HepG2 (cell line): Measurements from ENCODE around the gene GON4L. TPM values are rescaled to one million over a fixed set of nuclear protein-coding genes. Genes with fewer than 3 reads are reported as not detected.

ENCODE experiments used
- MED13 ChIP-seq: sonication (generic); formaldehyde crosslinking; IDR thresholded peaks from 2 replicates; pipeline ENCODE4 v1.5.0; 2020; ENCODE audit warnings: missing genetic modification reagents
- ZNF224 ChIP-seq: sonication (generic); formaldehyde crosslinking; IDR thresholded peaks from 2 replicates; pipeline ENCODE4 v1.5.0; 2020; ENCODE audit warnings: mild to moderate bottlenecking, missing genetic modification reagents
- ZNF484 ChIP-seq: sonication (generic); formaldehyde crosslinking; IDR thresholded peaks from 2 replicates; pipeline ENCODE4 v1.5.1; 2020; ENCODE audit warnings: mild to moderate bottlenecking, low read depth, missing genetic modification reagents, borderline replicate concordance
- ZNF552 ChIP-seq: sonication (generic); formaldehyde crosslinking; IDR thresholded peaks from 2 replicates; pipeline ENCODE4 v1.9.0; 2022; ENCODE audit warnings: missing genetic modification reagents, mild to moderate bottlenecking, borderline replicate concordance
- ZNF766 ChIP-seq: sonication (generic); formaldehyde crosslinking; IDR thresholded peaks from 2 replicates; pipeline ENCODE4 v1.5.0; 2020; ENCODE audit warnings: missing genetic modification reagents, borderline replicate concordance
- polyA plus RNA-seq, 8 experiments: library from polyadenylated mRNA; depleted of rRNA in 3 of 8; stranded (reverse) in 7 of 8; unstranded in 1 of 8; fragments of >200 nt; fragmentation: Illumina TruSeq in 4 of 8; extraction: Trizol in 4 of 8; gene quantifications; 2 replicates each; pipeline versions ENCODE4 v1.2.1 to v1.2.3, GENCODE V29; 2011 to 2016; ENCODE audit warnings: low read depth in 4 of 8, missing spikeins in 1 of 8, mixed read lengths in 1 of 8; ENCODE audit not compliant: insufficient read depth in 1 of 8
- total RNA-seq, 5 experiments: library from RNA; depleted of rRNA; stranded (reverse); fragments of >200 nt; fragmentation: Illumina TruSeq; extraction: Trizol; gene quantifications; 2 replicates each; pipeline ENCODE4 v1.2.3, GENCODE V29; 2016; ENCODE audit warnings: low read depth in 1 of 5
- TF ChIP-seq, protein P1 (sequence below): sonication (generic); formaldehyde crosslinking; IDR thresholded peaks from 2 replicates; pipeline ENCODE4 v1.4.0; 2020; ENCODE audit warnings: missing genetic modification reagents, borderline replicate concordance
- TF ChIP-seq, protein P2 (sequence below): sonication (generic); formaldehyde crosslinking; IDR thresholded peaks from 2 replicates; pipeline ENCODE4 v1.5.0; 2020; ENCODE audit warnings: mild to moderate bottlenecking, missing genetic modification reagents
- TF ChIP-seq, protein P3 (sequence below): sonication (generic); formaldehyde crosslinking; IDR thresholded peaks from 2 replicates; pipeline ENCODE4 v1.4.0; 2020; ENCODE audit warnings: missing genetic modification reagents
- TF ChIP-seq, protein P4 (sequence below): sonication (generic); formaldehyde crosslinking; IDR thresholded peaks from 2 replicates; pipeline ENCODE4 v1.4.0; 2020; ENCODE audit warnings: missing genetic modification reagents, borderline replicate concordance

GON4L gene
- total and polyA plus RNA-seq, 2 of the 13 experiments (the other 11 are each of a cell fraction or from before 2014, with no cell fraction given): 14.6 to 19.6 TPM

DNA sequence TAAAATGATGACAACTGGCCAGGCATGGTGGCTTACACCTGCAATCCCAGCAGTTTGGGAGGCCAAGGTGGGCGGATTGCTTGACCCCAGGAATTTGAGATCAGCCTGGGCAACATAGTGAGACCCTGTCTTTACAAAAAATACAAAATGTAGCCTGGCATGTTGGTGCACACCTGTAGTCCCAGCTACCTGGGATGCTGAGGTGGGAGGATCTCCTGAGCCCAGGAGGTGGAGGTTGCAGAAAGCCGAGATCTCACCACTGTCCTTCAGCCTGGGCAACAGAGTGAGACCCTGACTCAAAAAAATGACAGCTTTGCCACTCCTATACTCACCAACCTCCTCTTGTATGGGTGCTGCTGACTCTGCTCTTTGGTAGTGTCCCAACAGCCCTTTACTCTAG, 20.9 kb upstream of the GON4L start (continued):
- TF ChIP-seq, protein P1, sequence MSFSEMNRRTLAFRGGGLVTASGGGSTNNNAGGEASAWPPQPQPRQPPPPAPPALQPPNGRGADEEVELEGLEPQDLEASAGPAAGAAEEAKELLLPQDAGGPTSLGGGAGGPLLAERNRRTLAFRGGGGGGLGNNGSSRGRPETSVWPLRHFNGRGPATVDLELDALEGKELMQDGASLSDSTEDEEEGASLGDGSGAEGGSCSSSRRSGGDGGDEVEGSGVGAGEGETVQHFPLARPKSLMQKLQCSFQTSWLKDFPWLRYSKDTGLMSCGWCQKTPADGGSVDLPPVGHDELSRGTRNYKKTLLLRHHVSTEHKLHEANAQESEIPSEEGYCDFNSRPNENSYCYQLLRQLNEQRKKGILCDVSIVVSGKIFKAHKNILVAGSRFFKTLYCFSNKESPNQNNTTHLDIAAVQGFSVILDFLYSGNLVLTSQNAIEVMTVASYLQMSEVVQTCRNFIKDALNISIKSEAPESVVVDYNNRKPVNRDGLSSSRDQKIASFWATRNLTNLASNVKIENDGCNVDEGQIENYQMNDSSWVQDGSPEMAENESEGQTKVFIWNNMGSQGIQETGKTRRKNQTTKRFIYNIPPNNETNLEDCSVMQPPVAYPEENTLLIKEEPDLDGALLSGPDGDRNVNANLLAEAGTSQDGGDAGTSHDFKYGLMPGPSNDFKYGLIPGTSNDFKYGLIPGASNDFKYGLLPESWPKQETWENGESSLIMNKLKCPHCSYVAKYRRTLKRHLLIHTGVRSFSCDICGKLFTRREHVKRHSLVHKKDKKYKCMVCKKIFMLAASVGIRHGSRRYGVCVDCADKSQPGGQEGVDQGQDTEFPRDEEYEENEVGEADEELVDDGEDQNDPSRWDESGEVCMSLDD (CRISPR knock-in tag): no peak
- TF ChIP-seq ZNF766 (CRISPR knock-in tag) (no peak), ZNF552 (CRISPR knock-in tag) (no peak), ZNF224 (CRISPR knock-in tag) (no peak), ZNF484 (no peak), MED13 (no peak)
- TF ChIP-seq, protein P2, sequence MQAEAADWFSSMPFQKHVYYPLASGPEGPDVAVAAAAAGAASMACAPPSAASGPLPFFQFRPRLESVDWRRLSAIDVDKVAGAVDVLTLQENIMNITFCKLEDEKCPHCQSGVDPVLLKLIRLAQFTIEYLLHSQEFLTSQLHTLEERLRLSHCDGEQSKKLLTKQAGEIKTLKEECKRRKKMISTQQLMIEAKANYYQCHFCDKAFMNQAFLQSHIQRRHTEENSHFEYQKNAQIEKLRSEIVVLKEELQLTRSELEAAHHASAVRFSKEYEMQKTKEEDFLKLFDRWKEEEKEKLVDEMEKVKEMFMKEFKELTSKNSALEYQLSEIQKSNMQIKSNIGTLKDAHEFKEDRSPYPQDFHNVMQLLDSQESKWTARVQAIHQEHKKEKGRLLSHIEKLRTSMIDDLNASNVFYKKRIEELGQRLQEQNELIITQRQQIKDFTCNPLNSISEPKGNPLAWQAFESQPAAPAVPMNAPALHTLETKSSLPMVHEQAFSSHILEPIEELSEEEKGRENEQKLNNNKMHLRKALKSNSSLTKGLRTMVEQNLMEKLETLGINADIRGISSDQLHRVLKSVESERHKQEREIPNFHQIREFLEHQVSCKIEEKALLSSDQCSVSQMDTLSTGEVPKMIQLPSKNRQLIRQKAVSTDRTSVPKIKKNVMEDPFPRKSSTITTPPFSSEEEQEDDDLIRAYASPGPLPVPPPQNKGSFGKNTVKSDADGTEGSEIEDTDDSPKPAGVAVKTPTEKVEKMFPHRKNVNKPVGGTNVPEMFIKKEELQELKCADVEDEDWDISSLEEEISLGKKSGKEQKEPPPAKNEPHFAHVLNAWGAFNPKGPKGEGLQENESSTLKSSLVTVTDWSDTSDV (CRISPR knock-in tag): no peak
- TF ChIP-seq, protein P3, sequence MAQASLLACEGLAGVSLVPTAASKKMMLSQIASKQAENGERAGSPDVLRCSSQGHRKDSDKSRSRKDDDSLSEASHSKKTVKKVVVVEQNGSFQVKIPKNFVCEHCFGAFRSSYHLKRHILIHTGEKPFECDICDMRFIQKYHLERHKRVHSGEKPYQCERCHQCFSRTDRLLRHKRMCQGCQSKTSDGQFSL (CRISPR knock-in tag): no peak
- TF ChIP-seq, protein P4, sequence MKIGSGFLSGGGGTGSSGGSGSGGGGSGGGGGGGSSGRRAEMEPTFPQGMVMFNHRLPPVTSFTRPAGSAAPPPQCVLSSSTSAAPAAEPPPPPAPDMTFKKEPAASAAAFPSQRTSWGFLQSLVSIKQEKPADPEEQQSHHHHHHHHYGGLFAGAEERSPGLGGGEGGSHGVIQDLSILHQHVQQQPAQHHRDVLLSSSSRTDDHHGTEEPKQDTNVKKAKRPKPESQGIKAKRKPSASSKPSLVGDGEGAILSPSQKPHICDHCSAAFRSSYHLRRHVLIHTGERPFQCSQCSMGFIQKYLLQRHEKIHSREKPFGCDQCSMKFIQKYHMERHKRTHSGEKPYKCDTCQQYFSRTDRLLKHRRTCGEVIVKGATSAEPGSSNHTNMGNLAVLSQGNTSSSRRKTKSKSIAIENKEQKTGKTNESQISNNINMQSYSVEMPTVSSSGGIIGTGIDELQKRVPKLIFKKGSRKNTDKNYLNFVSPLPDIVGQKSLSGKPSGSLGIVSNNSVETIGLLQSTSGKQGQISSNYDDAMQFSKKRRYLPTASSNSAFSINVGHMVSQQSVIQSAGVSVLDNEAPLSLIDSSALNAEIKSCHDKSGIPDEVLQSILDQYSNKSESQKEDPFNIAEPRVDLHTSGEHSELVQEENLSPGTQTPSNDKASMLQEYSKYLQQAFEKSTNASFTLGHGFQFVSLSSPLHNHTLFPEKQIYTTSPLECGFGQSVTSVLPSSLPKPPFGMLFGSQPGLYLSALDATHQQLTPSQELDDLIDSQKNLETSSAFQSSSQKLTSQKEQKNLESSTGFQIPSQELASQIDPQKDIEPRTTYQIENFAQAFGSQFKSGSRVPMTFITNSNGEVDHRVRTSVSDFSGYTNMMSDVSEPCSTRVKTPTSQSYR (CRISPR knock-in tag): no peak
